Measurements from ENCODE around the gene DIDO1. TPM values are rescaled to one million over a fixed set of nuclear protein-coding genes. Genes with fewer than 3 reads are reported as not detected.
A peak's percentile ranks its signal among the peaks of the same experiment; 100 is the strongest.

The DIDO1 gene
- total RNA-seq, 2 donors from 2014 or later: 53.5 to 68.3 TPM

- Mint-ChIP-seq H3K27me3 (ENCODE audit: insufficient read depth) (no peaks in the 10 kb centered on the region), H3K27ac (no peak overlapping the region), H3K36me3 (ENCODE audit: low read depth) (peaks cover 10% of the 10 kb centered on the region), H3K9me3 (no peaks in the 10 kb centered on the region), H3K4me1 (peaks cover 12% of the 10 kb centered on the region), H3K4me3 (no peak overlapping the region)
- TF ChIP-seq CTCF (conservative IDR thresholded peaks at IDR 0.05): no peak
- DNase-seq: peak; percentile 44
- no peak overlapping the region for H3K27ac ChIP-seq (ENCODE audit: low read depth, low read length)
- no peaks in the 10 kb centered on the region for H3K9me3 ChIP-seq (ENCODE audit: control insufficient read depth, low read length)
- no peak overlapping the region for H3K4me3 ChIP-seq (ENCODE audit: low read length)
- 95 to 97% methylated on average over 10 of the region's 10 CpGs for WGBS, 2 experiments (ENCODE audit: insufficient coverage in 1 of 2, insufficient read length in 1 of 2)
- peaks cover 44% of the 10 kb centered on the region for H3K36me3 ChIP-seq (ENCODE audit: control insufficient read depth, insufficient read depth, low read length)
- no peaks in the 10 kb centered on the region for H3K4me1 ChIP-seq (ENCODE audit: control insufficient read depth, insufficient read depth, low read length)
- no peaks in the 10 kb centered on the region for H3K27me3 ChIP-seq (ENCODE audit: control insufficient read depth, insufficient read depth, low read length, poor library complexity, severe bottlenecking)
- no peak overlapping the region for H3K9ac ChIP-seq (ENCODE audit: extremely low read depth, low read length, poor library complexity, severe bottlenecking)
Observed at GRCh38 chr20:62831361-62831788, 94.9 kb downstream of the DIDO1 start.

- no peaks in the 10 kb centered on the region for H3K9me3 Mint-ChIP-seq
- no peak for TF ChIP-seq CTCF (conservative IDR thresholded peaks at IDR 0.05)
- Histone ChIP-seq H3K4me1 (ENCODE audit: control insufficient read depth, insufficient read depth, low read length) (no peaks in the 10 kb centered on the region), H3K27ac (ENCODE audit: low read depth, low read length) (no peak overlapping the region), H3K9me3 (ENCODE audit: control insufficient read depth, low read length) (no peaks in the 10 kb centered on the region), H3K9ac (ENCODE audit: extremely low read depth, low read length, poor library complexity, severe bottlenecking) (no peak overlapping the region), H3K27me3 (ENCODE audit: control insufficient read depth, insufficient read depth, low read length, poor library complexity, severe bottlenecking) (no peaks in the 10 kb centered on the region), H3K36me3 (ENCODE audit: control insufficient read depth, insufficient read depth, low read length) (peaks cover 45% of the 10 kb centered on the region), H3K4me3 (ENCODE audit: low read length) (no peak overlapping the region)
- H3K27ac Mint-ChIP-seq: no peak overlapping the region
- 94 to 100% methylated on average over 2 to 22 of the region's 22 CpGs for whole genome bisulfite sequencing, 2 experiments (ENCODE audit: insufficient coverage in 1 of 2, insufficient read length in 1 of 2)
- DNase-seq: peak; percentile 36
- no peak overlapping the region for H3K4me3 Mint-ChIP-seq
- H3K4me1 Mint-ChIP-seq: peaks cover 12% of the 10 kb centered on the region
- H3K36me3 Mint-ChIP-seq (ENCODE audit: low read depth): peaks cover 10% of the 10 kb centered on the region
- no peaks in the 10 kb centered on the region for H3K27me3 Mint-ChIP-seq (ENCODE audit: insufficient read depth)
Observed at GRCh38 chr20:62830821-62831220, 95.5 kb downstream of the DIDO1 start.

DNA sequence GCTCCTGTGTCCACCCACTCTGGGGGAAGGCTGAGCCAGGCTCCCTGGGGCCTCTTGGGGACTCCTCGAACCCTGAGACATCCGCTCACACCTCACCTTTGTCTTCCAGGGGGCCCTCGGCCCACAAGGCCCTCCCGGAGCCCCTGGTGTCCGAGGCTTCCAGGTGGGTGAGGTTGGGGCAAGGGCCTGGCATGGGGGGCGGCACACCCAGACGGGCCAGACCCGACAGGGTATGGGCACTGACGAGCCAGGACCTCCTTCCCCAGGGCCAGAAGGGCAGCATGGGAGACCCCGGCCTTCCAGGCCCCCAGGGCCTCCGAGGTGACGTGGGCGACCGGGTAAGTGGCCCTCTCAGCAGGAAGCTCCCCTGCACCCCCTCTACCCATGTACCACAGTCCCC is 96.1 kb downstream of the DIDO1 start:
- peaks cover 10% of the 10 kb centered on the region for H3K36me3 Mint-ChIP-seq (ENCODE audit: low read depth)
- Histone ChIP-seq H3K36me3 (ENCODE audit: control insufficient read depth, insufficient read depth, low read length) (peaks cover 45% of the 10 kb centered on the region), H3K4me1 (ENCODE audit: control insufficient read depth, insufficient read depth, low read length) (no peaks in the 10 kb centered on the region), H3K4me3 (ENCODE audit: low read length) (no peak overlapping the region), H3K27me3 (ENCODE audit: control insufficient read depth, insufficient read depth, low read length, poor library complexity, severe bottlenecking) (no peaks in the 10 kb centered on the region), H3K9me3 (ENCODE audit: control insufficient read depth, low read length) (no peaks in the 10 kb centered on the region), H3K9ac (ENCODE audit: extremely low read depth, low read length, poor library complexity, severe bottlenecking) (no peak overlapping the region), H3K27ac (ENCODE audit: low read depth, low read length) (no peak overlapping the region)
- no peak for DNase-seq
- peaks cover 12% of the 10 kb centered on the region for H3K4me1 Mint-ChIP-seq
- no peak for TF ChIP-seq CTCF (conservative IDR thresholded peaks at IDR 0.05)
- no peaks in the 10 kb centered on the region for H3K27me3 Mint-ChIP-seq (ENCODE audit: insufficient read depth)
- H3K27ac Mint-ChIP-seq: no peak overlapping the region
- no peaks in the 10 kb centered on the region for H3K9me3 Mint-ChIP-seq
- H3K4me3 Mint-ChIP-seq: no peak overlapping the region
- WGBS, 2 experiments (ENCODE audit: insufficient coverage in 1 of 2, insufficient read length in 1 of 2): 96% methylated on average over 14 of the region's 14 CpGs; no CpG with 5 or more reads in 1 of the 2 experiments
